SHP77 (cell line): ENCODE measurements around the gene EIF4B.

Source experiments
- DNase-seq, 2 experiments: peaks; one replicate each; lab custom pipeline; 2025; lab: John Stamatoyannopoulos, UW

EIF4B gene

DNA sequence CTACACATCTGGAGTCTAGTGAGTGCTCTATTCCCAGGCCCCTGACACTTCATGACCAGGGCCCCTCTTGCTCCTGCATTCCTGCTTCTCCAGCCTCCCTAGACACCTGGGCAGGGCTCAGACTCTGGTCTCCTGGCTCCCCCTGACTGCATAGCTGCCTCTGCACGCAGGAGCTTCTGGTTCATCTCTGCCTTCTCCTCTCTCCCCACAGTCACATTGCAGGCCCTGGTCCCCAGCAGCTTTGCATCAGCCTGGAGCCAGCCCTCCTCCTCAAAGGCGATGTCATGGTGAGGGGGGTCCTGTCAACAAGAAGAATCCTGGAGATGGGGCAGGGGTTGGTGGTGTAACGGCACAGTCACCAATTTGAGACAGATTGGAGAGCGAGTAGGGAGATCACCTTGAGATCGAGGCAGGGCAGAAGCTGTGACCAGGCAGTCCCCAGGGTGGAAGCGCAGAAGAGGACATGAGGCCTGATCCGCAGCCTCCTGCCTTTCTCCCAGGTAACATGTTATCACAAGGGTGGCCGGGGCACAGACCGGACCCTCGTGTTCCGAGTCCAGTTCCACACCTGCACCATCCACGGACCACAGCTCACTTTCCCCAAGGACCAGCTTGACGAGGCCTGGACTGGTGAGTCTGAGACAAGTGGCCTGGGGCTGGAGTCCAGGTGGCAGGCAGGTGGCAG, 51.7 kb downstream of the EIF4B start:
- DNase-seq: no peak

DNA sequence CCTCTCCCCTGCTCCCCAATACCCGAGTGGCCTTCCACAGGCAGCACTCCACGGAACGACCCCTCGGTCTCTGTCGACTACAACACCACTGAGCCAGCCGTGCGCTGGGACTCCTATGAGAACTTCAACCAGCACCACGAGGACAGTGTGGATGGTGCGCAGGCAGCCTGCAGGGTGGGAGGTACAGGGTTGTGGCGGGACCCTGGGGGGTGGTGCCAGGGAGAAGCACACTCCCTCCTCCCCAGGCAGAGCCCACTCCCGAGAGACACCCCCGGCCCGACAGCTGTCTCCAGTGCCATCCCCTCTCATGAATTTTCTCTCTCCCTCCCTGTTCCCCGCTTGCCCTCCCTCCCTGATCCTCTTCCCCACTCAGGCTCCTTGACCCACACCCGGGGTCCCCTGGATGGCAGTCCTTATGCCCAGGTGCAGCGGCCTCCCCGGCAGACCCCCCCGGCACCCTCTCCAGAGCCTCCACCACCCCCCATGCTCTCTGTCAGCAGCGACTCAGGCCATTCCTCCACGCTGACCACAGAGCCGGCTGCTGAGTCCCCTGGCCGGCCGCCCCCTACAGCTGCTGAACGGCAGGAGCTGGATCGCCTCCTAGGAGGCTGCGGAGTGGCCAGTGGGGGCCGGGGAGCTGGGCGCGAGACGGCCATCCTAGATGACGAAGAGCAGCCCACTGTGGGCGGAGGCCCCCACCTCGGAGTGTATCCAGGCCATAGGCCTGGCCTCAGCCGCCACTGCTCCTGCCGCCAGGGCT, 52.6 kb downstream of the EIF4B start:
- no peak for DNase-seq

DNA sequence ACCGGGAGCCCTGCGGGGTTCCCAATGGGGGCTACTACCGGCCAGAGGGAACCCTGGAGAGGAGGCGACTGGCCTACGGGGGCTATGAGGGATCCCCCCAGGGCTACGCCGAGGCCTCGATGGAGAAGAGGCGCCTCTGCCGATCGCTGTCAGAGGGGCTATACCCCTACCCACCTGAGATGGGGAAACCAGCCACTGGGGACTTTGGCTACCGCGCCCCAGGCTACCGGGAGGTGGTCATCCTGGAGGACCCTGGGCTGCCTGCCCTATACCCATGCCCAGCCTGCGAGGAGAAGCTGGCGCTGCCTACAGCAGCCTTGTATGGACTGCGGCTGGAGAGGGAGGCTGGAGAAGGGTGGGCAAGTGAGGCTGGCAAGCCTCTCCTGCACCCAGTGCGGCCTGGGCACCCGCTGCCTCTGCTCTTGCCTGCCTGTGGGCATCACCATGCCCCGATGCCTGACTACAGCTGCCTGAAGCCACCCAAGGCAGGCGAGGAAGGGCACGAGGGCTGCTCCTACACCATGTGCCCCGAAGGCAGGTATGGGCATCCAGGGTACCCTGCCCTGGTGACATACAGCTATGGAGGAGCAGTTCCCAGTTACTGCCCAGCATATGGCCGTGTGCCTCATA, 53.3 kb downstream of the EIF4B start:
- DNase-seq: no peak

DNA sequence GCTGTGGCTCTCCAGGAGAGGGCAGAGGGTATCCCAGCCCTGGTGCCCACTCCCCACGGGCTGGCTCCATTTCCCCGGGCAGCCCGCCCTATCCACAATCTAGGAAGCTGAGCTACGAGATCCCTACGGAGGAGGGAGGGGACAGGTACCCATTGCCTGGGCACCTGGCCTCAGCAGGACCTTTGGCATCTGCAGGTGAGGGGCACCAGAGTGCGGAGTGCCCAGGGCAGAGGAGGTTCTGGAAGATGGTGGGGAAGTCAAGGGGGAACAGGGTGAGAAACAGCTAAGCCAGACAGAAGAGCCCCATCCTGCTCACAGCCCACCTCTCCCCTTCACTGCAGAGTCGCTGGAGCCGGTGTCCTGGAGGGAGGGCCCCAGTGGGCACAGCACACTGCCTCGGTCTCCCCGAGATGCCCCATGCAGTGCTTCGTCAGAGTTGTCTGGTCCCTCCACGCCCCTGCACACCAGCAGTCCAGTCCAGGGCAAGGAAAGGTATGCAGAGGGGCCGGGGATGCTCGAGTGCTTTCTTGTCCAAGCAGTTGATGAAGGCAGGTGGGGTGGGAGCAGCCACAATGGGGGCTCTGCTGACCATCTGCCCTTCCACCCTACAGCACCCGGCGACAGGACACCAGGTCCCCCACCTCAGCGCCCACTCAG, 53.9 kb downstream of the EIF4B start:
- DNase-seq: no peak

DNA sequence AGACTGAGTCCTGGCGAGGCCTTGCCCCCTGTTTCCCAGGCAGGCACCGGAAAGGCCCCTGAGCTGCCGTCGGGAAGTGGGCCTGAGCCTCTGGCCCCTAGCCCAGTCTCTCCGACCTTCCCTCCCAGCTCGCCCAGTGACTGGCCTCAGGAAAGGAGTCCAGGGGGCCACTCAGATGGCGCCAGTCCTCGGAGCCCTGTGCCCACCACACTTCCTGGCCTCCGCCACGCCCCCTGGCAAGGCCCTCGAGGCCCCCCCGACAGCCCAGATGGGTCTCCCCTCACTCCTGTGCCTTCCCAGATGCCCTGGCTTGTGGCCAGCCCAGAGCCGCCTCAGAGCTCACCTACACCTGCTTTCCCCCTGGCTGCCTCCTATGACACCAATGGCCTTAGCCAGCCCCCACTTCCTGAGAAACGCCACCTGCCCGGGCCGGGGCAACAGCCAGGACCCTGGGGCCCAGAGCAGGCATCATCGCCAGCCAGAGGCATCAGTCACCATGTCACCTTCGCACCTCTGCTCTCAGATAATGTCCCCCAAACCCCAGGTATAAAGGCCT, 54.5 kb downstream of the EIF4B start:
- DNase-seq: peak in 1 of 2 experiments; percentile 63

DNA sequence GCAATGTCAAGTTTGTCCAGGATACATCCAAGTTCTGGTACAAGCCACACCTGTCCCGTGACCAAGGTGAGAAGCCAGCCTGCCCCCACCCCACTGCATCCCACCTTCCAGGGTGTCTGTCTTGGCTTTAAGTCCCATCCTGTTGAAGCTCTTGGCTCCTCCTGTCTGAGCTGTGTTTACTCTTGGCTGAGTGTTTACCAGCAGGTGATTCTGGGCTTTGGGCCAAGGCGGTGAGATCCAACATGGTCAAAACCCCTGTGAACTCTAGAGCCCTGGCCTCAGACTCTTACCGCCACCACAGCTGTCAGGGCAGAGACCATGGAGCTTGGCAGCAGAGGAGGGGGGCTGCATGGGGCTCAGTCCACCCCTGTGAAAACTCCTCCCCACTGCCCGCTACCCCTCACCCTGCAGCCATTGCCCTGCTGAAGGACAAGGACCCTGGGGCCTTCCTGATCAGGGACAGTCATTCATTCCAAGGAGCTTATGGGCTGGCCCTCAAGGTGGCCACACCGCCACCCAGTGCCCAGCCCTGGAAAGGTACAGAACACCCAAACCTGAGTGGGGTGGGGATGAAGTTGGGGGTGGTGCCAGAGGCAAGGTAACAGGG, 55.3 kb downstream of the EIF4B start:
- peak; percentile 67 to 79 for DNase-seq

DNA sequence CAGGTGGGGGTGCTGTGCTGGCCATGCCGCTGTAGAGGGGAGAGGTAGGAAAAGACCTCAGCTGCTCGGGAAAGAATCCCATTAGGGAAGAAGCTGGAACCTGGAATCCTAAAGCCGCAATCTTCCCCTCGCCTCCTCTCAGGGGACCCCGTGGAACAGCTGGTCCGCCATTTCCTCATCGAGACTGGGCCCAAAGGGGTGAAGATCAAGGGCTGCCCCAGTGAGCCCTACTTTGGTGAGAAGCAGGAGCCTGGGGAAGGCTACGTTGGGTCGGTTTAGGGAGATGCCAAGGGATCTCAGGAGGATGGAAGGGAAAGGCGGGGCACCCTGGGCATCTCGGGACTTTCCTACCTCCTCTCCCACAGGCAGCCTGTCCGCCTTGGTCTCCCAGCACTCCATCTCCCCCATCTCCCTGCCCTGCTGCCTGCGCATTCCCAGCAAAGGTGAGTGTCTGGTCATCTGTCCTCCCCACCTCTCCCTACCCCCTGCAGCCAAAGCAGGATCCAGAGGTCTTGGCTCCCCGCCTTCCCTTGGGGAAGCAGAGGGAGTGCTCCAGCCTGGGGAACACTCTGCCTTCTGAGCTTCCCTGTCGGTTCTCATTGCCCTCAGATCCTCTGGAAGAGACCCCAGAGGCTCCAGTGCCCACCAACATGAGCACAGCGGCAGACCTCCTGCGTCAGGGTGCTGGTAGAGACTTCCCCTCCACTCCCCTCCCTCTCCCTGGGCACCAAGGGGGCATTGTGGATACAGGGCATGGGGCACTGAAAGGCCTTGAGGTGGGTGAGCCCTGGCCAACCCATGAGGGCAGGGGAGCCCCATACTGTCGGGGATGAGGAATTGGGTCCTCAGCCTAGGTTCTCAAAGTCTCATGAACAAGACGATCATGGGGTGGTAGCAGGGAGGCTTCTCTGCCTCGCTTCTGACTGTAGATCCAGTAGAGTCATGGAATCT, 56.0 kb downstream of the EIF4B start:
- no peak for DNase-seq

DNA sequence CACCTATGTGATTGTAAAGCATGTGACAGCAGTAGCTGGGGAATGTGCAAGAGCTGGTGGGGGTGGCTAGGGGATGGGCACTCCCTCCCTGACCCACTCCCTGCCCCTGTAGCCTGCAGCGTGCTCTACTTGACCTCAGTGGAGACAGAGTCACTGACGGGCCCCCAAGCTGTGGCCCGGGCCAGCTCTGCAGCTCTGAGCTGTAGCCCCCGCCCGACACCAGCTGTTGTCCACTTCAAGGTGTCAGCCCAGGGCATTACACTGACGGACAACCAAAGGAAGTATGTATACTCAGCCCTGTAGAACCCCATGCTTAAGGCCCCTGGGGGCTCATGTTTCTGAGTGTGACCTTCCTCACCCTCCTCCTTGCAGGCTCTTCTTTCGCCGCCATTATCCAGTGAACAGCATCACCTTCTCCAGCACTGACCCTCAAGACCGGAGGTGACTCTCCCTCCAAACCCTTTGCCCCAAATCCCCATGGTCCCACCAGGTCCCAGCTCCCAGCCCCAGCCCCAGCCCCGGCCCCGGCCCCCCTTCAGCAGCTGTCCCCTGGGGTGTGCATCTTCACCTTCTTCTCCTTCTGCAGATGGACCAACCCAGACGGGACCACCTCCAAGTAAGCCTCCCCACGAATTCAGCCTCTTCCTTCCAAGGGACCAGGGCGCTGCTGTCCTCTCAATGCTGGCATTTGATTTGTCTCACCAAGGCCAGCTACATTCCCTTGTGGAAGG, 56.9 kb downstream of the EIF4B start:
- DNase-seq: no peak

DNA sequence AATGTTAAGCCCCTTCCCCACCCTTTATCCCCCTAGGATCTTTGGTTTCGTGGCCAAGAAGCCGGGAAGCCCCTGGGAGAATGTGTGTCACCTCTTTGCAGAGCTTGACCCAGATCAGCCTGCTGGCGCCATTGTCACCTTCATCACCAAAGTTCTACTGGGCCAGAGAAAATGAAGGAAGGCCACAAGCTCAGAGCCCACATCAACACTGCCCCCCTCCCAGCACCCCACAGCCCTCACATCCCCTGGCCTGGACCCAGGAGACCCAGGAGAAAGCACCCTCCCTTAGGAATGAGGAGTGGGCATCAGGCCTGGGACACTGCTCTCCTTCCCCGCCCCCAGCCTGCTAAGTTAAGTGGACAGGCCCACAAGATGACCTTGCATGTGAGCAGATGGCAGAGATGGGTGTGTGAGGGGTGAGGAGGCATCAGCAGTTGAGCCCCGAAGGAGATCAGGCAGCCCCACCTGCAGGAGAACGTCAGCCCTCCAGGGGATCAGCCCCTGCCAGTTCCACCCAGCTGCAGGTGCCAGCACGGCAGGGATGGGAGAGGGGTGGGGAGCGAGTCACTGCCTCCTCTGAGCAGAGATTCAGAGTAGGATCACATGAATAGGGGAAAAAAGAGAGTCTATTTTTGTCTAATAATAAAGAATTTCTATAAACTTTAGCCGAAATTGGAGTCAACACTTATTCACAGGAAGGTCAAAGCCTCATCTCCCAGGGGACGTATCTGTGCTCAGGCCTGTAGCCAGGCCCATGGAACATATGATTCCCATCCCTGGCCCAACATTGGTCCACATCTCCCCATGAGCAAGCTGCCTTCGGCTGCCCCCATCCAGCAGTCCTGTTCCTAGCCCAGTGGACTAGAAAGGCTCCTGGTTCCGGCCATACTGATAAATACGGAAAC, 57.7 kb downstream of the EIF4B start:
- DNase-seq: peak; percentile 12 to 36

DNA sequence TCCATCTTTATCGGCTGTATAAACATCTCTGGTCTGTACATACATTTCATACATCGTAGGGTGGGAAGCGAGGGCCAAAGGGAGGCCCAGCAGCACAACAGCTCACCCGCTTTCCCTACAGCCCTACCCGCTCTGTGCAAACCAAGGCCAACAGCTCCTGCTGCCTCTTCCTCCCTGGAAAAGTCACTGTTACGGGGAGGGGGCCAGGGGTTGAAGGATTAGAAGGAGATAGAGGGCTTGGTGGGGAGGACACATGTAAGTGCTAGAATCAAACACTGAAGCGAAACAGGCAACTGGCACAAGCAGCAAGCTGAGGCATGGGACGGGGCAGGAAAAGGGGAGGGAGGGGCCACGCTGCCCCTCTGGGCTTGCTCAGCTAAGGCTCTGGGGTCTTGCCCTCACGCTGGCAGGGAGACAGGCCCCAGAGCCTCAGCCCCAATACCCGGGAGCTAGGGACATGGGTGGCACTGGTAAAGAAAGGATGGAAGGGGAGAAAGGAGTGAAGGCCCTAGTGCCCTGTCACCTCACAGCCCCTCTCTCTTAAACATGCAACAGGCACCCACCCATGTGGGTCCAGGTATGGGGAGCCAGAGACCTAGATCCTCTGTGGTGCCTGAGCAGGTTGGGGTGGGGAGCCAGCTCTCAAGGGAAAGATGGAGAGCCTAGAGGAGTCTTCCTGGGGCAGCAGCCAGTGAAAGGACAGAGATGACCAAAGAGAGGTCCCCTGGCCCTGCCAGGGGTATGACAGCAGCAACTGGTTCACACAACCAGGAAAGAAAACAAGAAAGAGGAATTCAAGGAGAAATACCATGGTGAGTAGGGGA, 58.6 kb downstream of the EIF4B start:
- DNase-seq: no peak

DNA sequence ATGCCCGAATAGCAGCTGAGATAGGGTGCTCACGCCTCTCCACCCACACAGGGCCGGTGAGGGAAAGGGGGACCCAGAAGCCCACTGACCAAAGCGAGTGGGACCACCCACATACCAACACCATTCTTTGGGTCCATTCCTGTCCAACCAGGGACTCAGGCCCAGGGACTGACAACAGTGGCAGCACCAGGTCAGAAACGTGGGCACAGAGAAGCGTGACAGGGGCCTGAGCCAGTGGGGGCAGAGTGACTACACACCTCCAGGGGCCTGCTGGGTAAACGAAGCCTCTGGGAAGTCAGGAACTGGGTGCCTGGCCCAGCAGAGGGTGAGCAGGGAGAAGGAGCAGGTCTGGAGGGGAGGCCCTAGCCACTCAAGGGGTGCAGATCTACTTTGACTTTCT, 59.2 kb downstream of the EIF4B start:
- no peak for DNase-seq

DNA sequence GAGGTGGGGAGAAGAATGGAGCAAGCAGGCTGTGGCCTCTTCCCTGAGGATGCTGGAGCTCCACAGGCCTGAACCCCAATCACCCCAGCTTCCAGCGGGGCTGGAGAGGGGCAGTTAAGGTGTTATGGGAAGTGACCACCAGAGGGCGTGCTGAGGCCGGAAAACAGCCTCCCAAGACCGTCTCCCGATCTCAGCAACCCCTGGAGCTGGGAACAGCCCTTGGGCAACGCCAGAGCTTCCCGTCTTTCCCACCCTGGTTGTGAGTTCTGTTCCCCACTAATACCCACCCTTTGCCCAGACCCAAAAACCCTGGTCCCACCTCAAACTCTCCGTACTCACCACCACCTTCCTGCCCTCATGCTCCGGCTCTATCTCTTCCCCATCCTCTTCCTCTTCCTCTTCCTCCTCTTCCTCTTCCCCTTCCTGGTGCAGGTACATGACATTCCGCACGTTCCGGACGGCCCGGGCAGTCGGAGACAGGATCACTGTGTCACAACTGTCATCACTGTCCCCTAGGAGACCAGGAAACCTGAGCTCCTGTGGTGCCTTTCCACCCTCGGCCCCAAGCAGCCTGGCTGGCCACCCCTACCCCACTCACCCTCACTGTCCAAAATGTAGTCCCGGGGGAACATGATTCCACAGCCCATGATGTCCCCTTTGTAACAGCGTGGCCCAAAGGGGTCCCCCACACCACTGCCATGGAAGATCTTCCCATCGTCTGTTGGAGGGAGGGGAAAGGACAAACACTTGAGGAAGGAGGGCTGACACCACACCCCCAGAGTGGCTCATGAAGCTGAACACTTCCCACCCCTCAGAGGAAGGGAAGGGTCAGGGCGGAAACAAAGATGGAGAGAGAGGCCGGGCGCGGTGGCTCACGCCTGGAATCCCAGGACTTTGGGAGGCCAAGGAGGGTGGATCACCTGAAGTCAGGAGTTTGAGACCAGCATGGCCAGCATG, 60.0 kb downstream of the EIF4B start:
- DNase-seq: peak; percentile 46 to 60

DNA sequence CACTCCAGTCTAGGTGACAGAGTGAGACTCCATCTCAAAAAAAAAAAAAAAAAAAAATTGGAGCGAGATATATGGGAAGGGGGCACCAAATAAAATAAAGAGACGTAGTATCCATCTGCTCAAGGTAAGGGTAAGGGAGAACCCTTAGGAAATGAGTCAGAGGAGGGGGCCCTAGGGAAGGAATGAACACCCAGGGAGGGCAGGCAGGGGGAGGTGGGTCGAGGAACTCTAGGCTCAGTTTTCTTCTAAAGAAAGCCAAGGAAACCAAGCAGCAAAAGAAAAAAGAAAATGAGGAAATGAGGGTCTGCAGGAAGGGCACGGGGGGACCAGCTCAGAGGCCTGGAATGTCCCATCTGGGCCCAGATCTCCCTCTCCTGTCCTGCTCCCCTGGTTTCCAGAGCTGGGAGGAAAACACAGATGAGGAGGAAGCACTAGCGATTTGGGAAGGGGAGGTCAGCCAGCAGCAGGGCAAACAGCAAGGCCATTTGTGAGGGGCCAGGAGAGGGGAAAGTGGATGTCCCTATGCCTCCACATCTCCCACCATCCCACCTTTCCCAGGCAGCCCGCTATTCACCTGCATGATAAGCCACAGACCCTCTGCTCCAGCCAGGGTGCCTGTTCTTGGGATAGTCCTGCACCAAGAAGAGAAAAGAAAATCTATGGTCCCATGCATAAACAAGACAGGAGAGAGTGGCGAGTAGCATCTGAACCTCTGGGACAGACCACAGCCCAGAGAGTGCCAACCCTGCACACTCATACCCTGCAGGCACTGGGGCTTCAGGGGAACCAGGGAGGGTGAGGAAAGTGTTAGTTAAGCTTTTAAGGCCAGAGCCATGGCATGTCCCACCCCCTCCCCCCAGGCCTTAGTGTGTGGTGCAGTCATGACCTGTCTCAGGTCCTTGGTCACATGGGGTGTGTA, 61.1 kb downstream of the EIF4B start:
- DNase-seq: no peak

DNA sequence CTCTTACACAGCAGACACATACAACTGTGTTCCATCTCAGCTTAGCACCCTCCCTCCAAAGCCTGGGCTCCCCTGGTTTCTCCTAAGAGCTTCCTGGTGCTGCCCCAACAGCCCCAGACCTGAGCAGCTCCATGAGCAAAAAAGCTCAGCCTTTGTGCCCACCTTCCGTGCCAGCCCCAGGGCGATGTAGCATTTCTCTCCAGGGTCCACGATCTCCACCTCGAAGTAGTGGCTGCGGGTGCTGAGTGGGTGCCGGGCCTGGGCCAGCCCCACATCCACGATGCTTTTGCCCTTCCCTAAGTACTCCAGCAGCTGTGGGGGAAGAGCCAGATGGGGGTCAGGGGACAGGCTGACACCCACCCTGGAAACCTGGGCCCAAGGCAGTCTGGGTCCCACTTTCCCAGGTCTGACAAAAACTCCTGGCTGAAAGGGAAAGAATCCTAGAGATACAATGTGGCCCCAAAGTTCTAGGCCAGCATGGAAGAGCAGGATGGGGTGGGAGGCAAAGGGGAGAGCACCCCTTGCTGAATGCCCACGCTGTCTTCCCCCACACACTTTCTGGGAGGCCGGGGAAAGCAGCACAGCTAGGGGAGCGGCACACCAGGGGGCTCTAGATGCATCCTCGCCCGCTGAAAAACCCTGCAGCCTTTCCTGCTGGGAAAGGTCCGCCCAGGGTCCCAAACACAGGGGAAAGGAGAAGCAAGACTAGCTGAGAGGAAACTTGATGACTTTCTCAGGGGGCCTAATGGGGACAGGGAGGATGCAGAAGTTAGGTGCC, 61.9 kb downstream of the EIF4B start:
- DNase-seq: no peak
